PC-3 (cell line): ENCODE measurements around the gene NFIC. TPM values are rescaled to one million over a fixed set of nuclear protein-coding genes. Genes with fewer than 3 reads are reported as not detected.

Source experiments
- ATAC-seq: fragments of 200-7000 bp; cut with Tn5 transposase; 2 replicates; pipeline ENCODE4 v1.9.1; 2020; ENCODE audit warnings: mild to moderate bottlenecking, moderate library complexity
- BruUV-seq: library from RNA; stranded (reverse); fragments of 400-500 nt; replicated peaks from 2 replicates; lab custom pipeline; 2021; lab: Mats Ljungman, UMichigan
- CTCF ChIA-PET: fragments of 300-600 bp; sonication (Branson Sonifier 250); formaldehyde crosslinking; loops from one replicate; lab custom pipeline; 2022; ENCODE audit warnings: antibody characterized with exemption; lab: Charles Lee
- POLR2A ChIA-PET: fragments of 300-600 bp; sonication (Branson Sonifier 250); formaldehyde crosslinking; loops from one replicate; lab custom pipeline; 2022; ENCODE audit warnings: antibody characterized with exemption; ENCODE audit not compliant: unreplicated experiment; lab: Charles Lee
- DNase-seq: peaks from one replicate; pipeline ENCODE4 v3.0.0-alpha.2; 2015
- H2AFZ ChIP-seq: fragments of 300-600 bp; sonication (generic); 2 replicates; pipeline ENCODE4 v1.6.0; 2016; ENCODE audit warnings: antibody characterized with exemption, low read length
- H3F3A ChIP-seq: fragments of 300-600 bp; sonication (generic); one replicate; pipeline ENCODE4 v1.6.0; 2017; ENCODE audit warnings: antibody characterized with exemption, low read length, control low read depth, mild to moderate bottlenecking; ENCODE audit not compliant: unreplicated experiment
- H3K27ac ChIP-seq: fragments of 300-600 bp; sonication (generic); 2 replicates; pipeline ENCODE4 v1.5.1; 2016; ENCODE audit warnings: mild to moderate bottlenecking, low read length
- H3K27me3 ChIP-seq: fragments of 300-600 bp; sonication (generic); 2 replicates; pipeline ENCODE4 v1.6.1; 2016; ENCODE audit warnings: low read length, mixed read lengths
- H3K36me3 ChIP-seq: fragments of 300-600 bp; sonication (generic); 2 replicates; pipeline ENCODE4 v1.6.1; 2016; ENCODE audit warnings: low read depth, mixed run types, low read length, mixed read lengths
- H3K4me1 ChIP-seq: fragments of 300-600 bp; sonication (generic); 2 replicates; pipeline ENCODE4 v1.5.1; 2016; ENCODE audit warnings: low read length; ENCODE audit not compliant: insufficient read depth
- H3K4me2 ChIP-seq: fragments of 300-600 bp; sonication (generic); 2 replicates; pipeline ENCODE4 v1.6.0; 2016; ENCODE audit warnings: low read length
- H3K4me3 ChIP-seq: fragments of 300-600 bp; sonication (generic); 2 replicates; pipeline ENCODE4 v1.5.1; 2016; ENCODE audit warnings: mild to moderate bottlenecking, low read length, mixed read lengths
- H3K79me2 ChIP-seq: fragments of 300-600 bp; sonication (generic); 2 replicates; pipeline ENCODE4 v1.6.1; 2017; ENCODE audit warnings: low read length, mixed read lengths
- H3K9ac ChIP-seq: fragments of 300-600 bp; sonication (generic); 2 replicates; pipeline ENCODE4 v1.6.0; 2016; ENCODE audit warnings: mild to moderate bottlenecking, low read length
- H3K9me2 ChIP-seq: fragments of 300-600 bp; sonication (generic); replicated peaks from 2 replicates; pipeline ENCODE4 v1.6.1; 2016; ENCODE audit warnings: mixed run types, low read length, mixed read lengths
- H3K9me3 ChIP-seq: fragments of 300-600 bp; sonication (generic); 2 replicates; pipeline ENCODE4 v1.6.1; 2016; ENCODE audit warnings: low read length, mixed read lengths
- H4K20me1 ChIP-seq: fragments of 300-600 bp; sonication (generic); 2 replicates; pipeline ENCODE4 v1.6.1; 2016; ENCODE audit warnings: low read length, mixed read lengths
- EZH2 ChIP-seq: fragments of 300-600 bp; sonication (generic); IDR thresholded peaks from one replicate; pipeline ENCODE4 v1.6.1; 2017; ENCODE audit warnings: antibody characterized with exemption, mild to moderate bottlenecking, low read length; ENCODE audit not compliant: unreplicated experiment
- EZH2phosphoT487 ChIP-seq: fragments of 300-600 bp; sonication (generic); IDR thresholded peaks from 2 replicates; pipeline ENCODE4 v1.6.1; 2018; ENCODE audit warnings: mild to moderate bottlenecking, antibody characterized with exemption, low read length, borderline replicate concordance
- intact Hi-C: fragments of 100-400 bp; cut with micrococcal nuclease; formaldehyde crosslinking; loops from 2 replicates; pipeline ENCODE4 v1.9.0; 2023
- total RNA-seq: library from RNA; depleted of rRNA; stranded (reverse); fragments of >200 nt; gene quantifications from 2 replicates; pipeline ENCODE4 v1.2.3, GENCODE V29; 2014
- TF ChIP-seq, protein P1 (sequence below): fragments of 300-600 bp; sonication (generic); conservative IDR thresholded peaks from 2 replicates; pipeline ENCODE4 v1.5.1; 2017; ENCODE audit warnings: antibody characterized with exemption, low read depth, mild to moderate bottlenecking, low read length

NFIC gene
- total RNA-seq, 1 experiment from 2014 or later, result 31.7 TPM

DNA sequence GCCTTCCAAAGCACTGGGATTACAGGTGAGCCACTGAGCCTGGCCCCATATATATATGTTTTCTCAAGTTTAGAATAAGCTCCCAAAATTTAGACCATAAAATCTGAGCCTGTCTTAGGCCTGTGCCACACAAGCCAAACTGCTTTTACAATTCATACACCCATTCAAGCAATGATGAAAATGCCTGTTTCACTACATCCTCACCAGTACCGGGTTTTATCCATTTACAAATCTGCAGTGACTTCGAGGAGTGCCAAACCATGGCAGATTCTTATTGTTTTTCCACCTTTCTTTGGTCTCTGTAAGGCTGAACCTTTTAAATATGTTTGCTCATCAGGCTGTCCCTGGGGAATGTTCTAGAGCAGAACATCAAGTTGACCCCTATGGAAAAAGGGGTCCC is 9.6 kb upstream of the NFIC start:
- ChIA-PET POLR2A (no interaction called here), CTCF (no interaction called here)
- Histone ChIP-seq H3K27me3 (no peaks in the 10 kb centered on the region), H4K20me1 (no peaks in the 10 kb centered on the region), H3K27ac (no peak overlapping the region), H3K9me3 (no peaks in the 10 kb centered on the region), H3K79me2 (peaks cover 14% of the 10 kb centered on the region), H3K4me1 (no peaks in the 10 kb centered on the region; the same call in 1 of the 2 replicates), H3K4me2 (no peak overlapping the region), H3F3A (no peaks in the 10 kb centered on the region), H3K36me3 (no peaks in the 10 kb centered on the region), H3K4me3 (no peak overlapping the region), H3K9me2 (no peaks in the 10 kb centered on the region), H2AFZ (no peak overlapping the region), H3K9ac (no peak overlapping the region)
- TF ChIP-seq, protein P1, sequence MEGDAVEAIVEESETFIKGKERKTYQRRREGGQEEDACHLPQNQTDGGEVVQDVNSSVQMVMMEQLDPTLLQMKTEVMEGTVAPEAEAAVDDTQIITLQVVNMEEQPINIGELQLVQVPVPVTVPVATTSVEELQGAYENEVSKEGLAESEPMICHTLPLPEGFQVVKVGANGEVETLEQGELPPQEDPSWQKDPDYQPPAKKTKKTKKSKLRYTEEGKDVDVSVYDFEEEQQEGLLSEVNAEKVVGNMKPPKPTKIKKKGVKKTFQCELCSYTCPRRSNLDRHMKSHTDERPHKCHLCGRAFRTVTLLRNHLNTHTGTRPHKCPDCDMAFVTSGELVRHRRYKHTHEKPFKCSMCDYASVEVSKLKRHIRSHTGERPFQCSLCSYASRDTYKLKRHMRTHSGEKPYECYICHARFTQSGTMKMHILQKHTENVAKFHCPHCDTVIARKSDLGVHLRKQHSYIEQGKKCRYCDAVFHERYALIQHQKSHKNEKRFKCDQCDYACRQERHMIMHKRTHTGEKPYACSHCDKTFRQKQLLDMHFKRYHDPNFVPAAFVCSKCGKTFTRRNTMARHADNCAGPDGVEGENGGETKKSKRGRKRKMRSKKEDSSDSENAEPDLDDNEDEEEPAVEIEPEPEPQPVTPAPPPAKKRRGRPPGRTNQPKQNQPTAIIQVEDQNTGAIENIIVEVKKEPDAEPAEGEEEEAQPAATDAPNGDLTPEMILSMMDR, result no peak
- TF ChIP-seq EZH2phosphoT487 (no peak), EZH2 (no peak)
- DNase-seq (no peak), ATAC-seq (no peak)
- intact Hi-C loops, result no loop called here
- no TSS peak for BruUV-seq

DNA sequence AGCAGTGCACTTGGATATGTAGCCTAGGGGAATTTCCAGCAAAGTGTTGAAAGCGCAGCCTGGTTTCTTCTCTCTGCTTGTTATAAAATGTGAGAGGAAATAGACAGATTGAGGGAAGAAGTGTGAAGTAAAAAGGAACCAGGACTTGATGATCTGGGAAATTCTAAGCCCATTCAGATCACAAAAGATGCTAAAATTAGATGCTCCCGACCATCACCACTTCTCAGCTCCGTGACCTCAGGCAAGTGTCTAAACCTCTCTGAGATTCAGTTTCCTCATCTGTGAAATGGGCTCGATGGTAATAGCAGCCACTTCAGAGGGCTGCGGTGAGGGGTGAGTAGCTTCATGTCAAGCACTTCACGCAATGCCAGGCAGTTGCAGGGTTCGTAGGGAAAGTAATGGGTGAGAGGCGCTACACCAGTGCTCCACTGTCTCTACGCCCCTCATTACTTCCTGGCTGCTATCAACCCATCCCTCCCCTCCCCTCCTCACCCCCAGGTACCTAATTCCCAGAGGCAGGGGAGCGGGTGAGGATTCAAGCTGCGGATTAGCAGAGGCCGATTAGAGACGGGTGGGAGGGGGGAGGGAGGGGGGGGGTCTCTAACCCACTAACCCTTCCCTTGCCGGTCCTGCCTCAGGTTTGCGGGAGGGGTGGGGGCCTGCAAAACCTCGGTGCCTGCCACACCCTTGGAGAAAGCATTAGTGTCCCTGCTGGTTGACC is 9.0 kb upstream of the NFIC start:
- intact Hi-C loops, result no loop called here
- no peak for DNase-seq
- CTCF ChIA-PET, result no interaction called here

More for the DNA sequence above, 9.0 kb upstream of the NFIC start:
- Histone ChIP-seq H2AFZ (no peak overlapping the region), H3K9me2 (no peaks in the 10 kb centered on the region), H3K27ac (no peak overlapping the region), H3K4me1 (no peaks in the 10 kb centered on the region; the same call in 1 of the 2 replicates), H3K79me2 (peaks cover 20% of the 10 kb centered on the region), H3K9ac (no peak overlapping the region), H3K4me3 (no peak overlapping the region), H3K9me3 (no peaks in the 10 kb centered on the region), H3F3A (no peaks in the 10 kb centered on the region), H3K4me2 (no peak overlapping the region), H3K27me3 (no peaks in the 10 kb centered on the region), H3K36me3 (no peaks in the 10 kb centered on the region), H4K20me1 (no peaks in the 10 kb centered on the region)
- POLR2A ChIA-PET, result no interaction called here
- TF ChIP-seq, protein P1, result no peak
- no peak for TF ChIP-seq EZH2phosphoT487
- TF ChIP-seq EZH2, result no peak
- BruUV-seq, result no TSS peak
- ATAC-seq, result no peak
